Stimulated activated CD8-positive, alpha-beta memory T cell treated with anti-CD3 and anti-CD28 coated beads, Interleukin-7, amount 100 ng/mL, for 48 hours (primary cell): ENCODE measurements around the gene CWC22.
"Not testable (repeated sequence)": the region's sequence is repeated elsewhere in the genome, so short reads cannot be mapped to it uniquely, and the experiment has no call there.

ENCODE experiments used
- DNase-seq, 2 donors: peaks; one replicate each; pipeline ENCODE4 v3.0.0-alpha.2; 2020; ENCODE audit warnings: low read depth in 1 of 2; ENCODE audit errors: extremely low read depth in 1 of 2

CWC22 gene

GRCh38 chr2:179953359-179953758, 53.7 kb downstream of the CWC22 start:
- no peak for DNase-seq

- no peak for DNase-seq
Observed at GRCh38 chr2:179952658-179953057, 54.4 kb downstream of the CWC22 start.

- DNase-seq, result no peak
Observed at GRCh38 chr2:179951680-179952079, 55.4 kb downstream of the CWC22 start.

- DNase-seq, result no peak
Observed at GRCh38 chr2:179950391-179950790, 56.7 kb downstream of the CWC22 start.

- no peak for DNase-seq
Observed at GRCh38 chr2:179949438-179949837, 57.7 kb downstream of the CWC22 start.

- no peak for DNase-seq
Observed at GRCh38 chr2:179948058-179948457, 59.0 kb downstream of the CWC22 start.

- no peak for DNase-seq
Observed at GRCh38 chr2:179946810-179947615, 60.1 kb downstream of the CWC22 start.

- no peak for DNase-seq
Observed at GRCh38 chr2:179946346-179946745, 60.8 kb downstream of the CWC22 start.

GRCh38 chr2:179939259-179939658, 67.8 kb downstream of the CWC22 start:
- DNase-seq, result no peak

GRCh38 chr2:179938026-179938425, 69.1 kb downstream of the CWC22 start:
- DNase-seq, result no peak

GRCh38 chr2:179936654-179937053, 70.4 kb downstream of the CWC22 start:
- DNase-seq, result no peak

- no peak for DNase-seq
Observed at GRCh38 chr2:179936141-179936540, 71.0 kb downstream of the CWC22 start.

GRCh38 chr2:179932786-179933185, 74.3 kb downstream of the CWC22 start:
- no peak for DNase-seq

GRCh38 chr2:179931502-179931901, 75.6 kb downstream of the CWC22 start:
- DNase-seq, result no peak

- not testable (repeated sequence) for DNase-seq
Observed at GRCh38 chr2:179929997-179930396, 77.1 kb downstream of the CWC22 start.

GRCh38 chr2:179927041-179927440, 80.1 kb downstream of the CWC22 start:
- DNase-seq, result no peak

GRCh38 chr2:179925713-179926112, 81.4 kb downstream of the CWC22 start:
- no peak for DNase-seq

- DNase-seq, result no peak
Observed at GRCh38 chr2:179917272-179917671, 89.8 kb downstream of the CWC22 start.

- no peak for DNase-seq
Observed at GRCh38 chr2:179915395-179915992, 91.6 kb downstream of the CWC22 start.

GRCh38 chr2:179913809-179914208, 93.3 kb downstream of the CWC22 start:
- no peak for DNase-seq

GRCh38 chr2:179911569-179911968, 95.5 kb downstream of the CWC22 start:
- DNase-seq, result no peak

GRCh38 chr2:179910735-179911113, 96.4 kb downstream of the CWC22 start:
- no peak for DNase-seq
